Smooth muscle cell (in vitro differentiated cells): ENCODE results near the gene N4BP2. TPM values are rescaled to one million over a fixed set of nuclear protein-coding genes. Genes with fewer than 3 reads are reported as not detected.
"Not testable (repeated sequence)": the region's sequence is repeated elsewhere in the genome, so short reads cannot be mapped to it uniquely, and the experiment has no call there.

Experiments used
- DNase-seq: peaks from one replicate; lab custom pipeline; 2025; ENCODE audit not compliant: unreplicated experiment; lab: John Stamatoyannopoulos, UW
- H2AFZ ChIP-seq: fragments of 200-600 bp; sonication (generic); 2 replicates; pipeline ENCODE4 v1.6.0; 2016; ENCODE audit warnings: antibody characterized with exemption, low read depth, mild to moderate bottlenecking
- H3F3A ChIP-seq: fragments of 200-600 bp; sonication (generic); 2 replicates; pipeline ENCODE4 v1.6.0; 2017; ENCODE audit warnings: antibody characterized with exemption, low read depth
- H3K27ac ChIP-seq: fragments of 200-600 bp; sonication (generic); 2 replicates; pipeline ENCODE4 v1.5.1; 2016; ENCODE audit warnings: low read depth, mild to moderate bottlenecking
- H3K27me3 ChIP-seq: fragments of 200-600 bp; sonication (generic); 2 replicates; pipeline ENCODE4 v1.6.1; 2016; ENCODE audit warnings: low read depth, mild to moderate bottlenecking
- H3K36me3 ChIP-seq: fragments of 200-600 bp; sonication (generic); 2 replicates; pipeline ENCODE4 v1.5.1; 2016; ENCODE audit warnings: low read depth
- H3K4me1 ChIP-seq: fragments of 200-600 bp; sonication (generic); 2 replicates; pipeline ENCODE4 v1.5.1; 2016; ENCODE audit warnings: low read depth
- H3K4me2 ChIP-seq: fragments of 200-600 bp; sonication (generic); 2 replicates; pipeline ENCODE4 v1.6.0; 2016; ENCODE audit warnings: mild to moderate bottlenecking
- H3K4me3 ChIP-seq: fragments of 200-600 bp; sonication (generic); 2 replicates; pipeline ENCODE4 v1.5.1; 2016; ENCODE audit warnings: mild to moderate bottlenecking
- H3K79me2 ChIP-seq: fragments of 200-600 bp; sonication (generic); 2 replicates; pipeline ENCODE4 v1.6.0; 2016; ENCODE audit warnings: low read depth, mild to moderate bottlenecking
- H3K9ac ChIP-seq: fragments of 200-600 bp; sonication (generic); 2 replicates; pipeline ENCODE4 v1.6.0; 2016; ENCODE audit warnings: low read depth
- H3K9me3 ChIP-seq: fragments of 200-600 bp; sonication (generic); replicated peaks from 2 replicates; pipeline ENCODE4 v1.5.1; 2016; ENCODE audit warnings: low read depth
- H4K20me1 ChIP-seq: fragments of 200-600 bp; sonication (generic); 2 replicates; pipeline ENCODE4 v1.6.0; 2016; ENCODE audit warnings: low read depth
- CTCF ChIP-seq: fragments of 200-600 bp; sonication (generic); IDR thresholded peaks from 2 replicates; pipeline ENCODE4 v1.5.1; 2017; ENCODE audit warnings: borderline replicate concordance, mild to moderate bottlenecking, antibody characterized with exemption; ENCODE audit not compliant: insufficient read depth, poor library complexity, severe bottlenecking
- WGBS: methylation state at CpG from one replicate; pipeline ENCODE4 v1.1.7; 2016; ENCODE audit warnings: low lambda C conversion rate; 5-methylcytosine and 5-hydroxymethylcytosine counted together
- polyA plus RNA-seq: library from polyadenylated mRNA; unstranded; fragments of >200 nt; fragmentation: Nextera tagmentation; extraction: Ambion mirVana; gene quantifications from 2 replicates; pipeline ENCODE4 v1.2.1, GENCODE V29; 2016
- total RNA-seq: library from RNA; depleted of rRNA; stranded (reverse); fragments of >200 nt; gene quantifications from 2 replicates; pipeline ENCODE4 v1.2.3, GENCODE V29; 2014

Gene N4BP2
- total and polyA plus RNA-seq, 2 experiments from 2014 or later = 9.0 to 40.0 TPM

DNA sequence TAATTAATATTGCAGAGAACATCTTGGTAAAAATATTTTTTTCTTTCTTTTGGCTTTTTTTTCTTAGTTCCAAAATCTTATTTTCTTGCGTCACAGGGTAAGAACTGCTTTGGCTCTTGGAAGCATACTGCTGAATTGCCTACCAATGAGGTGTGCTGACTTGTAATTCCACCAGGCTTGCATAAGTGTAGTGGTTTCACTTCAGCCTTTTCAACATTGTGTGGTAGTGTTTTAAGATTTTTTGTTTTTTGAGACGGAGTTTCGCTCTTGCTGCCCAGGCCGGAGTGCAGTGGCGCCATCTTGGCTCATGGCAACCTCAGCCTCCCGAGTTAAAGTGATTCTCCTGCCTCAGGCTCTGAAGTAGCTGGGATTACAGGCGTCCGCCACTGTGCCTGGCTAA, 42.4 kb downstream of the N4BP2 start:
- Histone ChIP-seq H3K36me3 (no peaks in the 10 kb centered on the region), H3F3A (no peaks in the 10 kb centered on the region), H3K27ac (no peak overlapping the region), H3K4me3 (no peak overlapping the region), H3K4me1 (no peaks in the 10 kb centered on the region), H3K27me3 (no peaks in the 10 kb centered on the region), H2AFZ (no peak overlapping the region), H3K79me2 (peaks cover 52% of the 10 kb centered on the region), H4K20me1 (peaks cover 4% of the 10 kb centered on the region), H3K9ac (no peak overlapping the region), H3K9me3 (no peaks in the 10 kb centered on the region), H3K4me2 (no peak overlapping the region)
- 97% methylated on average over 8 of the region's 8 CpGs for WGBS
- no peak for DNase-seq
- no peak for TF ChIP-seq CTCF

- H3K27ac ChIP-seq, H4K20me1 ChIP-seq, H3K9me3 ChIP-seq, H3K36me3 ChIP-seq, H3F3A ChIP-seq, H2AFZ ChIP-seq, H3K27me3 ChIP-seq, H3K9ac ChIP-seq, H3K4me1 ChIP-seq, H3K79me2 ChIP-seq, DNase-seq, H3K4me3 ChIP-seq, H3K4me2 ChIP-seq: not testable (repeated sequence)
- WGBS = 98% methylated on average over 4 of the region's 4 CpGs
Observed at GRCh38 chr4:40107150-40107549, 50.5 kb downstream of the N4BP2 start.

GRCh38 chr4:40112027-40112792, 55.6 kb downstream of the N4BP2 start:
- Histone ChIP-seq H3K4me1 (no peaks in the 10 kb centered on the region), H2AFZ (no peak overlapping the region), H3K79me2 (peaks cover 3% of the 10 kb centered on the region), H3K9me3 (no peaks in the 10 kb centered on the region), H3K4me2 (no peak overlapping the region), H3K27ac (no peak overlapping the region), H4K20me1 (no peaks in the 10 kb centered on the region), H3K27me3 (no peaks in the 10 kb centered on the region), H3K9ac (no peak overlapping the region), H3K36me3 (no peaks in the 10 kb centered on the region), H3K4me3 (no peak overlapping the region), H3F3A (no peaks in the 10 kb centered on the region)
- WGBS = 98% methylated on average over 3 of the region's 3 CpGs
- TF ChIP-seq CTCF = no peak
- no peak for DNase-seq

- Histone ChIP-seq H3K4me1 (no peaks in the 10 kb centered on the region), H3K27me3 (no peaks in the 10 kb centered on the region), H3K36me3 (no peaks in the 10 kb centered on the region), H3K9ac (no peak overlapping the region), H2AFZ (no peak overlapping the region), H3K27ac (no peak overlapping the region), H3F3A (peaks cover 6% of the 10 kb centered on the region), H3K4me3 (no peak overlapping the region), H3K9me3 (no peaks in the 10 kb centered on the region), H3K4me2 (no peak overlapping the region), H3K79me2 (peaks cover 3% of the 10 kb centered on the region), H4K20me1 (no peaks in the 10 kb centered on the region)
- DNase-seq = no peak
- no peak for TF ChIP-seq CTCF
- WGBS = 95% methylated on average over 1 of the region's 1 CpG
Observed at GRCh38 chr4:40114206-40114605, 57.6 kb downstream of the N4BP2 start.
